Measurements from ENCODE around the gene ZFYVE27.

ZFYVE27 gene

GRCh38 chr10:97738616-97739015, 1.7 kb downstream of the ZFYVE27 start:
- H3K27ac ChIP-seq, result no peak overlapping the region
- no peak for TF ChIP-seq ZFX (IDR thresholded peaks at IDR 0.05)
- no peak for TF ChIP-seq CTCF (conservative IDR thresholded peaks at IDR 0.05)

- no peak for TF ChIP-seq ZFX (IDR thresholded peaks at IDR 0.05)
- TF ChIP-seq CTCF (conservative IDR thresholded peaks at IDR 0.05), result no peak
- no peak overlapping the region for H3K27ac ChIP-seq
Measured at GRCh38 chr10:97740613-97741012, 3.7 kb downstream of the ZFYVE27 start.

- TF ChIP-seq ZFX (IDR thresholded peaks at IDR 0.05), result no peak
- TF ChIP-seq CTCF (conservative IDR thresholded peaks at IDR 0.05), result no peak
- H3K27ac ChIP-seq, result no peak overlapping the region
Measured at GRCh38 chr10:97743169-97743943, 6.4 kb downstream of the ZFYVE27 start.

GRCh38 chr10:97744405-97745035, 7.6 kb downstream of the ZFYVE27 start:
- TF ChIP-seq ZFX (IDR thresholded peaks at IDR 0.05) (no peak), CTCF (conservative IDR thresholded peaks at IDR 0.05) (no peak)
- no peak overlapping the region for H3K27ac ChIP-seq

- TF ChIP-seq CTCF (conservative IDR thresholded peaks at IDR 0.05) (no peak), ZFX (IDR thresholded peaks at IDR 0.05) (no peak)
- no peak overlapping the region for H3K27ac ChIP-seq
Measured at GRCh38 chr10:97747573-97747972, 10.6 kb downstream of the ZFYVE27 start.

- H3K27ac ChIP-seq, result no peak overlapping the region
- TF ChIP-seq CTCF (conservative IDR thresholded peaks at IDR 0.05), result no peak
- TF ChIP-seq ZFX (IDR thresholded peaks at IDR 0.05), result no peak
Measured at GRCh38 chr10:97748116-97748515, 11.2 kb downstream of the ZFYVE27 start.

GRCh38 chr10:97752956-97753355, 16.0 kb downstream of the ZFYVE27 start:
- no peak overlapping the region for H3K27ac ChIP-seq
- no peak for TF ChIP-seq ZFX (IDR thresholded peaks at IDR 0.05)
- TF ChIP-seq CTCF (conservative IDR thresholded peaks at IDR 0.05), result no peak
